Left ventricle myocardium inferior (tissue), 1 donor: ENCODE data around the gene RREB1. TPM values are rescaled to one million over a fixed set of nuclear protein-coding genes. Genes with fewer than 3 reads are reported as not detected.

ENCODE experiments used
- DNase-seq: peaks from one replicate; pipeline ENCODE4 v3.0.0-alpha.2; 2020
- H3K27ac ChIP-seq: fragments of 200-600 bp; replicated peaks from 2 replicates; pipeline ENCODE4 v1.8.0; 2021
- H3K27me3 ChIP-seq: fragments of 200-600 bp; 2 replicates; pipeline ENCODE4 v1.8.0; 2021; ENCODE audit warnings: low read depth
- H3K36me3 ChIP-seq: fragments of 200-600 bp; 2 replicates; pipeline ENCODE4 v1.8.0; 2021
- H3K4me1 ChIP-seq: fragments of 200-600 bp; 2 replicates; pipeline ENCODE4 v1.8.0; 2021
- H3K4me3 ChIP-seq: fragments of 200-600 bp; 2 replicates; pipeline ENCODE4 v1.8.0; 2021; ENCODE audit warnings: mild to moderate bottlenecking, moderate library complexity
- H3K9me3 ChIP-seq: fragments of 200-600 bp; replicated peaks from 2 replicates; pipeline ENCODE4 v1.8.0; 2021
- CTCF ChIP-seq: fragments of 200-600 bp; IDR thresholded peaks from 2 replicates; pipeline ENCODE4 v1.8.0; 2021; ENCODE audit warnings: antibody characterized with exemption, mild to moderate bottlenecking, borderline replicate concordance
- intact Hi-C: fragments of 100-400 bp; cut with micrococcal nuclease; formaldehyde crosslinking; loops from one replicate; pipeline ENCODE4 v1.11.0; 2022
- total RNA-seq: library from RNA; stranded (reverse); fragmentation: NEBNext Ultra II Directional; extraction: Animal tissue kit (Norgen Biotek cat#: 25700); gene quantifications from one replicate; pipeline ENCODE4 v1.2.1, GENCODE V29; 2021
- donor health status: DM: no; HTN: yes; CAD: no; lungs with severe emphysema.

Gene RREB1
- total RNA-seq, 1 donor from 2014 or later, result 33.3 TPM

- DNase-seq, result no peak
- Histone ChIP-seq H3K4me1 (peaks cover 7% of the 10 kb centered on the region), H3K27ac (no peak overlapping the region), H3K27me3 (no peaks in the 10 kb centered on the region), H3K36me3 (no peaks in the 10 kb centered on the region), H3K4me3 (no peak overlapping the region), H3K9me3 (no peaks in the 10 kb centered on the region)
- intact Hi-C loops, result no loop called here
- TF ChIP-seq CTCF, result no peak
These were observed 20.2 kb upstream of the RREB1 start for GRCh38 chr6:7087491-7087979.

- intact Hi-C loops, result no loop called here
- Histone ChIP-seq H3K27ac (no peak overlapping the region), H3K9me3 (no peaks in the 10 kb centered on the region), H3K4me3 (no peak overlapping the region), H3K36me3 (no peaks in the 10 kb centered on the region), H3K4me1 (peaks cover 7% of the 10 kb centered on the region), H3K27me3 (no peaks in the 10 kb centered on the region)
- TF ChIP-seq CTCF, result no peak
- no peak for DNase-seq
These were observed 19.6 kb upstream of the RREB1 start for GRCh38 chr6:7088076-7088742.

- DNase-seq, result no peak
- Histone ChIP-seq H3K27me3 (no peaks in the 10 kb centered on the region), H3K27ac (no peak overlapping the region), H3K4me1 (peaks cover 8% of the 10 kb centered on the region), H3K9me3 (no peaks in the 10 kb centered on the region), H3K36me3 (no peaks in the 10 kb centered on the region), H3K4me3 (no peak overlapping the region)
- TF ChIP-seq CTCF, result no peak
- intact Hi-C loops, result no loop called here
These were observed 8.8 kb upstream of the RREB1 start for GRCh38 chr6:7098993-7099392.

- Histone ChIP-seq H3K9me3 (no peaks in the 10 kb centered on the region), H3K4me3 (no peak overlapping the region), H3K27me3 (no peaks in the 10 kb centered on the region), H3K27ac (no peak overlapping the region), H3K4me1 (peaks cover 8% of the 10 kb centered on the region), H3K36me3 (no peaks in the 10 kb centered on the region)
- intact Hi-C loops, result no loop called here
- no peak for DNase-seq
- no peak for TF ChIP-seq CTCF
These were observed 7.5 kb upstream of the RREB1 start for GRCh38 chr6:7100072-7100752.

- Histone ChIP-seq H3K27me3 (no peaks in the 10 kb centered on the region), H3K27ac (no peak overlapping the region), H3K36me3 (no peaks in the 10 kb centered on the region), H3K4me1 (peaks cover 8% of the 10 kb centered on the region), H3K9me3 (no peaks in the 10 kb centered on the region), H3K4me3 (no peak overlapping the region)
- intact Hi-C loops, result no loop called here
- no peak for TF ChIP-seq CTCF
- no peak for DNase-seq
These were observed 7.0 kb upstream of the RREB1 start for GRCh38 chr6:7100753-7101081.
